OCI-M1 (cell line): Measurements from ENCODE around the gene SLC25A53.
"Not testable (repeated sequence)": the region's sequence is repeated elsewhere in the genome, so short reads cannot be mapped to it uniquely, and the experiment has no call there.

Source experiments
- DNase-seq: peaks from one replicate; lab custom pipeline; 2025; lab: John Stamatoyannopoulos, UW

Gene SLC25A53

GRCh38 chrX:104054956-104055355 lies 101.9 kb downstream of the SLC25A53 start:
- DNase-seq: not testable (repeated sequence)
